Neutrophil (primary cell): ENCODE measurements around the gene CMSS1.

Experiments
- H3K27ac ChIP-seq: fragments of 200-600 bp; sonication (generic); 2 replicates; pipeline ENCODE4 v1.5.1; 2016; ENCODE audit warnings: mild to moderate bottlenecking, moderate library complexity
- H3K27me3 ChIP-seq: fragments of 200-600 bp; sonication (generic); 2 replicates; pipeline ENCODE4 v1.6.0; 2016; ENCODE audit warnings: mild to moderate bottlenecking
- H3K36me3 ChIP-seq: fragments of 200-600 bp; sonication (generic); 2 replicates; pipeline ENCODE4 v1.5.1; 2017
- H3K4me1 ChIP-seq, 2 experiments: fragments of 200-600 bp in 1 of 2; sonication (generic) in 1 of 2; 1 replicate in 1 of 2; 2 replicates in 1 of 2; pipeline versions ENCODE4 v1.5.1 to v1.6.1; 2013 to 2016; ENCODE audit warnings: low read depth in 1 of 2, low read length in 1 of 2, mild to moderate bottlenecking in 1 of 2, moderate library complexity in 1 of 2; ENCODE audit not compliant: control insufficient read depth in 1 of 2, insufficient read depth in 1 of 2
- H3K4me3 ChIP-seq, 2 experiments: fragments of 200-600 bp in 1 of 2; sonication (generic) in 1 of 2; 1 replicate in 1 of 2; 2 replicates in 1 of 2; pipeline ENCODE4 v1.5.1; 2013 to 2016; ENCODE audit warnings: low read depth in 1 of 2, low read length in 1 of 2, mild to moderate bottlenecking in 1 of 2, moderate library complexity in 1 of 2
- H3K9me3 ChIP-seq: fragments of 200-600 bp; sonication (generic); 2 replicates; pipeline ENCODE4 v1.5.1; 2016
- CTCF ChIP-seq: fragments of 200-600 bp; sonication (generic); IDR thresholded peaks from 2 replicates; pipeline ENCODE4 v1.5.1; 2016; ENCODE audit warnings: antibody characterized with exemption

Gene CMSS1

GRCh38 chr3:99955773-99956562 lies 138.3 kb downstream of the CMSS1 start:
- Histone ChIP-seq H3K9me3 (no peaks in the 10 kb centered on the region), H3K27ac (no peak overlapping the region), H3K27me3 (no peaks in the 10 kb centered on the region), H3K4me1 (no peaks in the 10 kb centered on the region), H3K36me3 (no peaks in the 10 kb centered on the region), H3K4me3 (no peak overlapping the region)
- TF ChIP-seq CTCF = no peak

GRCh38 chr3:99957151-99957796 lies 139.6 kb downstream of the CMSS1 start:
- Histone ChIP-seq H3K36me3 (no peaks in the 10 kb centered on the region), H3K27ac (no peak overlapping the region), H3K4me1 (no peaks in the 10 kb centered on the region), H3K9me3 (no peaks in the 10 kb centered on the region), H3K4me3 (no peak overlapping the region), H3K27me3 (no peaks in the 10 kb centered on the region)
- no peak for TF ChIP-seq CTCF

GRCh38 chr3:99958222-99958912 lies 140.7 kb downstream of the CMSS1 start:
- Histone ChIP-seq H3K9me3 (no peaks in the 10 kb centered on the region), H3K36me3 (no peaks in the 10 kb centered on the region), H3K4me1 (no peaks in the 10 kb centered on the region), H3K4me3 (no peak overlapping the region), H3K27ac (no peak overlapping the region), H3K27me3 (no peaks in the 10 kb centered on the region)
- TF ChIP-seq CTCF = no peak

- Histone ChIP-seq H3K27ac (no peak overlapping the region), H3K9me3 (no peaks in the 10 kb centered on the region), H3K4me1 (no peaks in the 10 kb centered on the region), H3K4me3 (no peak overlapping the region), H3K36me3 (no peaks in the 10 kb centered on the region), H3K27me3 (no peaks in the 10 kb centered on the region)
- TF ChIP-seq CTCF = no peak
Measured at GRCh38 chr3:99960123-99960878, 142.6 kb downstream of the CMSS1 start.

GRCh38 chr3:99960941-99961340 lies 143.3 kb downstream of the CMSS1 start:
- Histone ChIP-seq H3K4me3 (no peak overlapping the region), H3K4me1 (no peaks in the 10 kb centered on the region), H3K27me3 (no peaks in the 10 kb centered on the region), H3K9me3 (no peaks in the 10 kb centered on the region), H3K27ac (no peak overlapping the region), H3K36me3 (no peaks in the 10 kb centered on the region)
- TF ChIP-seq CTCF = no peak
